Glutamatergic neuron (in vitro differentiated cells): ENCODE data around the gene TMEM54. TPM values are rescaled to one million over a fixed set of nuclear protein-coding genes. Genes with fewer than 3 reads are reported as not detected.

Experiments used
- DNase-seq: peaks from one replicate; pipeline ENCODE4 v3.0.0; 2022
- H3K27ac Mint-ChIP-seq: one replicate; pipeline ENCODE4 v1.8.0; 2020; ENCODE audit warnings: mild to moderate bottlenecking, mixed read lengths, inconsistent platforms; ENCODE audit not compliant: unreplicated experiment
- H3K27me3 Mint-ChIP-seq: one replicate; pipeline ENCODE4 v1.8.0; 2020; ENCODE audit warnings: mild to moderate bottlenecking, moderate library complexity, mixed read lengths, inconsistent platforms; ENCODE audit not compliant: unreplicated experiment
- H3K36me3 Mint-ChIP-seq: one replicate; pipeline ENCODE4 v1.8.0; 2020; ENCODE audit warnings: mild to moderate bottlenecking, mixed read lengths, inconsistent platforms; ENCODE audit not compliant: unreplicated experiment
- H3K4me1 Mint-ChIP-seq: one replicate; pipeline ENCODE4 v1.8.0; 2020; ENCODE audit warnings: mild to moderate bottlenecking, low read depth, mixed read lengths, inconsistent platforms; ENCODE audit not compliant: unreplicated experiment
- H3K4me3 Mint-ChIP-seq: one replicate; pipeline ENCODE4 v1.8.0; 2020; ENCODE audit warnings: mild to moderate bottlenecking, mixed read lengths, inconsistent platforms; ENCODE audit not compliant: unreplicated experiment
- H3K9me3 Mint-ChIP-seq: one replicate; pipeline ENCODE4 v1.8.0; 2020; ENCODE audit warnings: mild to moderate bottlenecking, moderate library complexity, mixed read lengths, inconsistent platforms; ENCODE audit not compliant: unreplicated experiment
- CTCF ChIP-seq: fragments of 200-600 bp; sonication (generic); IDR thresholded peaks from one replicate; pipeline ENCODE4 v1.5.0; 2021; ENCODE audit not compliant: partially characterized antibody, unreplicated experiment
- total RNA-seq: library from RNA; stranded (reverse); fragmentation: NEBNext Ultra II Directional; extraction: Animal tissue kit (Norgen Biotek cat#: 25700); gene quantifications from one replicate; pipeline ENCODE4 v1.2.1, GENCODE V29; 2021; ENCODE audit not compliant: unreplicated experiment

TMEM54 gene
- total RNA-seq, 1 donor from 2014 or later, result 9.9 TPM

- Mint-ChIP-seq H3K9me3 (peaks cover 22% of the 10 kb centered on the region), H3K27ac (peak overlapping the region; percentile 19), H3K4me1 (peaks cover 50% of the 10 kb centered on the region), H3K36me3 (peaks cover 7% of the 10 kb centered on the region), H3K4me3 (peak overlapping the region; percentile 96), H3K27me3 (peaks cover 12% of the 10 kb centered on the region)
- TF ChIP-seq CTCF, result no peak
- DNase-seq, result no peak
Observed at GRCh38 chr1:32887623-32888022, 13.6 kb downstream of the TMEM54 start.

GRCh38 chr1:32886828-32887414 lies 14.3 kb downstream of the TMEM54 start:
- DNase-seq, result no peak
- no peak overlapping the region for H3K27ac Mint-ChIP-seq
- TF ChIP-seq CTCF, result peak; percentile 3
- peaks cover 7% of the 10 kb centered on the region for H3K36me3 Mint-ChIP-seq
- peaks cover 44% of the 10 kb centered on the region for H3K4me1 Mint-ChIP-seq
- peak overlapping the region; percentile 96 for H3K4me3 Mint-ChIP-seq
- peaks cover 17% of the 10 kb centered on the region for H3K9me3 Mint-ChIP-seq
- peaks cover 10% of the 10 kb centered on the region for H3K27me3 Mint-ChIP-seq

GRCh38 chr1:32886004-32886827 lies 15.0 kb downstream of the TMEM54 start, which contains the start of gene HPCA:
Gene HPCA (plus strand): TSS chr1:32886491. CDS start chr1:32888899, 2,408 bp downstream.
- TF ChIP-seq CTCF, result peak; percentile 48
- Mint-ChIP-seq H3K27me3 (peaks cover 10% of the 10 kb centered on the region), H3K36me3 (peaks cover 7% of the 10 kb centered on the region), H3K4me1 (peaks cover 48% of the 10 kb centered on the region), H3K9me3 (peaks cover 17% of the 10 kb centered on the region), H3K4me3 (peak within 1 kb of the TSS; percentile 96), H3K27ac (peak within 1 kb of the TSS; percentile 92)
- peak; percentile 80 for DNase-seq

- peaks cover 10% of the 10 kb centered on the region for H3K27me3 Mint-ChIP-seq
- H3K9me3 Mint-ChIP-seq, result peaks cover 17% of the 10 kb centered on the region
- peaks cover 50% of the 10 kb centered on the region for H3K4me1 Mint-ChIP-seq
- no peak for TF ChIP-seq CTCF
- no peak for DNase-seq
- peak overlapping the region; percentile 92 for H3K27ac Mint-ChIP-seq
- H3K4me3 Mint-ChIP-seq, result peak overlapping the region; percentile 83
- peaks cover 7% of the 10 kb centered on the region for H3K36me3 Mint-ChIP-seq
Observed at GRCh38 chr1:32885676-32886003, 15.5 kb downstream of the TMEM54 start.

- peak overlapping the region; percentile 83 for H3K4me3 Mint-ChIP-seq
- H3K4me1 Mint-ChIP-seq, result peaks cover 42% of the 10 kb centered on the region
- H3K27me3 Mint-ChIP-seq, result peaks cover 10% of the 10 kb centered on the region
- no peak for TF ChIP-seq CTCF
- DNase-seq, result no peak
- H3K27ac Mint-ChIP-seq, result peak overlapping the region; percentile 92
- H3K36me3 Mint-ChIP-seq, result peaks cover 6% of the 10 kb centered on the region
- H3K9me3 Mint-ChIP-seq, result peaks cover 17% of the 10 kb centered on the region
Observed at GRCh38 chr1:32884726-32885125, 16.5 kb downstream of the TMEM54 start.
